Natural killer cell (primary cell): ENCODE measurements around the gene CLEC4D. TPM values are rescaled to one million over a fixed set of nuclear protein-coding genes. Genes with fewer than 3 reads are reported as not detected.
"Not testable (repeated sequence)": the region's sequence is repeated elsewhere in the genome, so short reads cannot be mapped to it uniquely, and the experiment has no call there.

Experiments
- ATAC-seq, 3 donors: fragments of 150-1000 bp in 2 of 3; fragments of 200-7000 bp in 1 of 3; cut with Tn5 transposase; 1 replicate in 1 of 3; 2 replicates in 2 of 3; pipeline ENCODE4 v1.10.0; 2021; ENCODE audit warnings: mild to moderate bottlenecking in 2 of 3, moderate library complexity in 2 of 3
- DNase-seq, 2 donors: peaks; one replicate each; pipeline versions ENCODE4 v3.0.0 to v3.0.0-alpha.2; 2013 to 2021; ENCODE audit warnings: mixed read lengths in 1 of 2
- H3K27ac ChIP-seq: one replicate; pipeline ENCODE4 v1.5.1; 2013; ENCODE audit warnings: mild to moderate bottlenecking, low read length
- H3K27me3 ChIP-seq: one replicate; pipeline ENCODE4 v1.6.1; 2013; ENCODE audit warnings: low read length; ENCODE audit not compliant: control insufficient read depth, insufficient read depth
- H3K36me3 ChIP-seq: one replicate; pipeline ENCODE4 v1.6.1; 2013; ENCODE audit warnings: low read length; ENCODE audit not compliant: control insufficient read depth, insufficient read depth
- H3K4me1 ChIP-seq: one replicate; pipeline ENCODE4 v1.6.1; 2013; ENCODE audit warnings: low read length; ENCODE audit not compliant: control insufficient read depth, insufficient read depth
- H3K4me3 ChIP-seq: one replicate; pipeline ENCODE4 v1.5.1; 2013; ENCODE audit warnings: low read length
- H3K9me3 ChIP-seq: one replicate; pipeline ENCODE4 v1.6.1; 2013; ENCODE audit warnings: low read length; ENCODE audit not compliant: control insufficient read depth, insufficient read depth
- H3K27ac Mint-ChIP-seq, 2 donors: one replicate each; pipeline ENCODE4 v1.8.0; 2022; ENCODE audit warnings: mild to moderate bottlenecking in 2 of 2, mixed read lengths in 2 of 2, moderate library complexity in 1 of 2
- H3K27me3 Mint-ChIP-seq, 2 donors: one replicate each; pipeline ENCODE4 v1.8.0; 2022; ENCODE audit warnings: low read depth in 2 of 2, mixed read lengths in 2 of 2
- H3K36me3 Mint-ChIP-seq: one replicate; pipeline ENCODE4 v1.8.0; 2022; ENCODE audit warnings: mixed read lengths
- H3K4me1 Mint-ChIP-seq, 2 donors: one replicate each; pipeline ENCODE4 v1.8.0; 2022; ENCODE audit warnings: mixed read lengths in 2 of 2
- H3K4me3 Mint-ChIP-seq: one replicate; pipeline ENCODE4 v1.8.0; 2022; ENCODE audit warnings: mild to moderate bottlenecking, moderate library complexity, mixed read lengths
- H3K9me3 Mint-ChIP-seq, 2 donors: one replicate each; pipeline ENCODE4 v1.8.0; 2022; ENCODE audit warnings: mixed read lengths in 2 of 2
- WGBS: methylation state at CpG from one replicate; pipeline ENCODE4 v1.1.7; 2013; ENCODE audit warnings: missing lambda C conversion rate; ENCODE audit not compliant: insufficient coverage; 5-methylcytosine and 5-hydroxymethylcytosine counted together
- intact Hi-C: fragments of 100-400 bp; cut with micrococcal nuclease; formaldehyde crosslinking; loops from one replicate; pipeline ENCODE4 v1.14.2; 2022
- total RNA-seq, 4 donors: library from RNA; stranded (reverse); fragments of 120-200 nt in 1 of 4; gene quantifications; one replicate each; pipeline versions ENCODE4 v1.2.3 to v1.2.4, GENCODE V29; 2013 to 2022
- TF ChIP-seq, protein P1 (sequence below): fragments of 200-600 bp; IDR thresholded peaks from one replicate; pipeline ENCODE4 v1.8.0; 2022; ENCODE audit warnings: antibody characterized with exemption

CLEC4D gene
- total RNA-seq, 3 donors from 2014 or later (not counting 1 experiment from before 2014, with no cell fraction given): 0.50 to 1.7 TPM; not detected in 1

DNA sequence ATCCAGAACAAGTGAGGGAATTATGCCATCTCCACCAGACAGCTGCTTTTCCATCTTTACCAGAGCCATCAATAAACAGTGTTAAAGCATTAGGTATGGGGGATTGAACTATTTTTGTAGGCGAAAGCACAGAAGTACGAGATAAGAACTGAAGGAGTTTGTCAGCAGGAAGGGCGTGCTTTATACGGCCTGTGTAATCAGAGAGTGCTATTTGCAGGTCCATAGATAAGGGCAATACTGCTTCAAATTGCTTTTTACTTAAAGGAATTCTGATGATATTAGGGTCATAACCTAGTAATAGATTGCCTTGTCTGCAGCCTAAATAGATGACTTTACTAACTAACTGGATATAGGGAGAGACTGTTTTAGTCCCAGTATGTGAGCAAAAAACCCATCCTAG is 47.7 kb downstream of the CLEC4D start:
- TF ChIP-seq, protein P1, sequence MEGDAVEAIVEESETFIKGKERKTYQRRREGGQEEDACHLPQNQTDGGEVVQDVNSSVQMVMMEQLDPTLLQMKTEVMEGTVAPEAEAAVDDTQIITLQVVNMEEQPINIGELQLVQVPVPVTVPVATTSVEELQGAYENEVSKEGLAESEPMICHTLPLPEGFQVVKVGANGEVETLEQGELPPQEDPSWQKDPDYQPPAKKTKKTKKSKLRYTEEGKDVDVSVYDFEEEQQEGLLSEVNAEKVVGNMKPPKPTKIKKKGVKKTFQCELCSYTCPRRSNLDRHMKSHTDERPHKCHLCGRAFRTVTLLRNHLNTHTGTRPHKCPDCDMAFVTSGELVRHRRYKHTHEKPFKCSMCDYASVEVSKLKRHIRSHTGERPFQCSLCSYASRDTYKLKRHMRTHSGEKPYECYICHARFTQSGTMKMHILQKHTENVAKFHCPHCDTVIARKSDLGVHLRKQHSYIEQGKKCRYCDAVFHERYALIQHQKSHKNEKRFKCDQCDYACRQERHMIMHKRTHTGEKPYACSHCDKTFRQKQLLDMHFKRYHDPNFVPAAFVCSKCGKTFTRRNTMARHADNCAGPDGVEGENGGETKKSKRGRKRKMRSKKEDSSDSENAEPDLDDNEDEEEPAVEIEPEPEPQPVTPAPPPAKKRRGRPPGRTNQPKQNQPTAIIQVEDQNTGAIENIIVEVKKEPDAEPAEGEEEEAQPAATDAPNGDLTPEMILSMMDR: no peak
- Histone ChIP-seq H3K9me3 (peaks cover 3% of the 10 kb centered on the region), H3K27me3 (no peaks in the 10 kb centered on the region), H3K4me3 (no peak overlapping the region), H3K27ac (no peak overlapping the region), H3K36me3 (no peaks in the 10 kb centered on the region), H3K4me1 (no peaks in the 10 kb centered on the region)
- H3K9me3 Mint-ChIP-seq: peaks cover 2 to 3% of the 10 kb centered on the region in 2 donors
- peaks cover 9 to 16% of the 10 kb centered on the region in 2 donors for H3K27me3 Mint-ChIP-seq
- intact Hi-C loops: no loop called here
- no peak overlapping the region for H3K27ac Mint-ChIP-seq
- 93% methylated on average over 4 of the region's 4 CpGs for WGBS
- DNase-seq (no peak), ATAC-seq (no peak)
- H3K36me3 Mint-ChIP-seq: no peaks in the 10 kb centered on the region
- H3K4me3 Mint-ChIP-seq: no peak overlapping the region
- no peaks in the 10 kb centered on the region for H3K4me1 Mint-ChIP-seq

DNA sequence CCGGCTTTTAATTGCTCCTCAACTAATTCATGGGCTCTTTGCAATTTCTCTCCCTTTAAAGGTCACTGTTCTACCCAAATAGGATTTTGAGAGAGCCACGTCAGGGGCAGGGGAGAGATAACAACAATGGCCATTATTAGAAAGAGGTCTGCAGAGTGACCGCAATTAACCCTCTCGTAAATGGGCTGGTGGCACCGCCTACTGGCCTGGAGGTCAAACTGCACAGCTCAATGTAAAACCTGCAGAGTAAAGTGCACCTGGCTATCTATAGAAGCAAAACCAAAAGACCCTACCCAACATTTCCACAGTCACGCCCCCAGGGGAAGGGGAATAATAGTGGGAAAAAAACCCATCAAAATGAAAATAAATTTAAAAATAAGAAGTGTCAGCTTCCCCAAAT is 49.0 kb downstream of the CLEC4D start:
- H3K9me3 Mint-ChIP-seq: peaks cover 2 to 3% of the 10 kb centered on the region in 2 donors
- H3K27ac Mint-ChIP-seq: no peak overlapping the region
- TF ChIP-seq, protein P1: no peak
- intact Hi-C loops: no loop called here
- H3K36me3 Mint-ChIP-seq: no peaks in the 10 kb centered on the region
- Histone ChIP-seq H3K27ac (no peak overlapping the region), H3K27me3 (no peaks in the 10 kb centered on the region), H3K4me3 (no peak overlapping the region), H3K4me1 (no peaks in the 10 kb centered on the region), H3K9me3 (peaks cover 3% of the 10 kb centered on the region), H3K36me3 (no peaks in the 10 kb centered on the region)
- no peak for DNase-seq
- ATAC-seq: no peak
- WGBS: 90% methylated on average over 5 of the region's 6 CpGs
- no peaks in the 10 kb centered on the region for H3K4me1 Mint-ChIP-seq
- H3K27me3 Mint-ChIP-seq: peaks cover 9 to 16% of the 10 kb centered on the region in 2 donors
- no peak overlapping the region for H3K4me3 Mint-ChIP-seq

GRCh38 chr12:8563356-8563755 is 50.1 kb downstream of the CLEC4D start:
- Histone ChIP-seq H3K27me3 (no peaks in the 10 kb centered on the region), H3K27ac (no peak overlapping the region), H3K4me1 (no peaks in the 10 kb centered on the region), H3K4me3 (no peak overlapping the region), H3K36me3 (no peaks in the 10 kb centered on the region), H3K9me3 (peaks cover 13% of the 10 kb centered on the region)
- WGBS: 93% methylated on average over 3 of the region's 3 CpGs
- peaks cover 2 to 3% of the 10 kb centered on the region in 2 donors for H3K9me3 Mint-ChIP-seq
- no peaks in the 10 kb centered on the region for H3K36me3 Mint-ChIP-seq
- peaks cover 9 to 16% of the 10 kb centered on the region in 2 donors for H3K27me3 Mint-ChIP-seq
- ATAC-seq (no peak), DNase-seq (no peak)
- TF ChIP-seq, protein P1: no peak
- H3K4me3 Mint-ChIP-seq: no peak overlapping the region
- intact Hi-C loops: no loop called here
- H3K27ac Mint-ChIP-seq: no peak overlapping the region
- H3K4me1 Mint-ChIP-seq: no peaks in the 10 kb centered on the region

GRCh38 chr12:8564656-8565055 is 51.4 kb downstream of the CLEC4D start:
- H3K27ac ChIP-seq: no peak overlapping the region

GRCh38 chr12:8566052-8566451 is 52.7 kb downstream of the CLEC4D start:
- H3K36me3 ChIP-seq, H3K27me3 ChIP-seq, H3K36me3 Mint-ChIP-seq, H3K9me3 Mint-ChIP-seq, H3K4me1 Mint-ChIP-seq, ATAC-seq, H3K4me3 ChIP-seq, H3K4me1 ChIP-seq, DNase-seq, H3K27me3 Mint-ChIP-seq, H3K4me3 Mint-ChIP-seq, H3K27ac ChIP-seq, intact Hi-C loops, H3K27ac Mint-ChIP-seq: not testable (repeated sequence)
- WGBS: 80% methylated on average over 1 of the region's 2 CpGs
- peaks cover 14% of the 10 kb centered on the region for H3K9me3 ChIP-seq

More at GRCh38 chr12:8564656-8565055, 51.4 kb downstream of the CLEC4D start:
- no peaks in the 10 kb centered on the region for H3K4me1 ChIP-seq
- Mint-ChIP-seq H3K36me3 (no peaks in the 10 kb centered on the region), H3K27me3 (peaks cover 6 to 16% of the 10 kb centered on the region in 2 donors), H3K27ac (no peak overlapping the region), H3K4me3 (no peak overlapping the region), H3K9me3 (peaks cover 2 to 3% of the 10 kb centered on the region in 2 donors), H3K4me1 (no peaks in the 10 kb centered on the region)
- WGBS: 94% methylated on average over 22 of the region's 22 CpGs
- intact Hi-C loops: no loop called here
- TF ChIP-seq, protein P1: no peak
- H3K9me3 ChIP-seq: peaks cover 14% of the 10 kb centered on the region
- no peaks in the 10 kb centered on the region for H3K36me3 ChIP-seq
- no peaks in the 10 kb centered on the region for H3K27me3 ChIP-seq
- DNase-seq: no peak
- no peak for ATAC-seq
- no peak overlapping the region for H3K4me3 ChIP-seq
